ENCODE data around the gene TRPV3.
"Not testable (repeated sequence)": the region's sequence is repeated elsewhere in the genome, so short reads cannot be mapped to it uniquely, and the experiment has no call there.

TRPV3 gene

DNA sequence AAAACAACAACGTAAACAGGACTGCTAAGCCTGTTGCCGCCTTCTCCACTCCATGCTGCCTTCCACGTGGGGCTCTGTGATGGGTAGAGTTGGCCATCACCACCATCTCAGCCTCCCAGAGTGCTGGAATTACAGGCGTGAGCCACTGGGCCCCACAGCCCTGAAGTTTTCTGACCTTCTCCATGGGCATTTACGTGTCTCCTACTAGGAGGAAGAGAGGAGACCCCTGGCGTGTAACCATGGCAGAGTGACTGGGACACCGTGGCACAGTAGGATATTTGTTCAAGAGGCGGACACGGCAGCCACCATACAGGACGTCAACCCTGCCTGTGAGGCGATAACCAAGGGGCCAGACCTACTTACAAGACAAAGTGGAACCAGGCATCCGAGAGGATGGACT lies 31.1 kb downstream of the TRPV3 start:
- no peak for DNase-seq (ENCODE audit: low read depth in 2 of 2)

DNA sequence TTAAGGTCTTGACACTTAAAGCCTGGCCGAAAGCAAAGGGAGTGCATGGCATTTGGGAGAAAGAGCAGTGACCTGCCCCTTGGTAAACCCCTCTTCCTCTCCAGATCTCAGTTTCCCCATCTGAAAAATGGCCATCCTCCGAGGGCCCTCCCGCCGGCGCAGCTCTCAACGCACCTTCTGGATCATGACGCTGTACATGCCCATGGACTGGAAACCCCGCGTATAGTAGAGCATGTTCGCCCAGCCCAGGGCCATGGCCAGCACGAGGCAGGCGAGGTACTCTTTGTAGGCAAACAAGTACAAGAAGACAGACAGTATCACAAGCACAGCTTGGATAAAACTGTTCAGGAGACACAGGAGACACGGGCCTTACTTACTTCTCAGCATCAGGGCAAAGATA lies 33.6 kb downstream of the TRPV3 start:
- DNase-seq (ENCODE audit: low read depth in 2 of 2): no peak

DNA sequence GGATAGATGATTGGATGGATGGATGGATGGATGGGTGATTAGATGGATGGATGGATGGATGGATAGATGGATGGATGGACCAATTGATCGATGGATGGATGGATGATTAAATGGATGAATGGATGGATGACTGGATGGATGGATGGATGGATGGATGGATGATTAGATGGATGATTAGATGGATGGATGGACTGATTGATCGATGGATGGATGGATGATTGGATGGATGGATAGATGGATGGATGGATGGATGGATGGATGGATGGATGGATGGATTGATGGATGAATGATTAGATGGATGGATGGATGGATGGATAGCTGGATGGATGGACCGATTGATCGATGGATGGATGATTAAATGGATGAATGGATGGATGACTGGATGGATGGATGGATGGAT lies 38.1 kb downstream of the TRPV3 start:
- DNase-seq (ENCODE audit: low read depth in 2 of 2): not testable (repeated sequence)

DNA sequence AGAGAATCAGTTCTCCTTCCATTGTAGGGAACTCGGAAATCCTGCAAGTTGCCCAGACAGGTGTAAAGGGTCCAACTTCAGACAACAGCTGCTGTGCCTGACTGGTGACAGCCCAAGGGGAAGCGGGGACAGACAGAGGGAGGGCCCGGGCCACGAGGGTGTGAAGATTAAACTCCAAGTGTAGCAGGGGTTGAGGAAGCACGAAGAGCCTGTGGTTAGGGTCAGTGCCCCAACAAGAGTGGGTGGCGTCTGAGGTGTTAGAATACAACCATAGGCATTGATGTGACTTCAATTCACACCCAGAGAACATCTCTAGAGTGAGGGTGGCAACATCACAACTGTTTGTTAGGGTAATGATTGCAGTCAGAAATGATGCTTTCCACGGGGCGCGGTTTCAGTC lies 42.7 kb downstream of the TRPV3 start:
- no peak for DNase-seq (ENCODE audit: low read depth in 2 of 2)

DNA sequence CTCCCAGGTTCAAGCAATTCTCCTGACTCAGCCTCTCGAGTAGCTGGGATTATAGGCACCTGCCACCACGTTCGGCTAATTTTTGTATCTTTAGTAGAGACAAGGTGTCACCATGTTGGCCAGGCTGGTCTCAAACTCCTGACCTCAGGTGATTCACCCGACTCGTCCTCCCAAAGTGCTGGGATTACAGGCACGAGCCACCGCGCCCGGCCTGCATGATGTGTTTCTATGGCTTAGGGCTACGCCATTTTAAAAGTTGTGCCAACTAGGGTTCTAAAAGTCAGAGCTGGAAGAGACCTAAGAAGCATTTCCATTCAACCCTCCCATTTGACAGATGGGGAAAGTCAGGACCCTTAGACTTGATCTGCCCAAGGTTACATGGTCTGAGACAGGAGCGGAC lies 43.4 kb downstream of the TRPV3 start:
- DNase-seq (ENCODE audit: low read depth in 2 of 2): not testable (repeated sequence)

DNA sequence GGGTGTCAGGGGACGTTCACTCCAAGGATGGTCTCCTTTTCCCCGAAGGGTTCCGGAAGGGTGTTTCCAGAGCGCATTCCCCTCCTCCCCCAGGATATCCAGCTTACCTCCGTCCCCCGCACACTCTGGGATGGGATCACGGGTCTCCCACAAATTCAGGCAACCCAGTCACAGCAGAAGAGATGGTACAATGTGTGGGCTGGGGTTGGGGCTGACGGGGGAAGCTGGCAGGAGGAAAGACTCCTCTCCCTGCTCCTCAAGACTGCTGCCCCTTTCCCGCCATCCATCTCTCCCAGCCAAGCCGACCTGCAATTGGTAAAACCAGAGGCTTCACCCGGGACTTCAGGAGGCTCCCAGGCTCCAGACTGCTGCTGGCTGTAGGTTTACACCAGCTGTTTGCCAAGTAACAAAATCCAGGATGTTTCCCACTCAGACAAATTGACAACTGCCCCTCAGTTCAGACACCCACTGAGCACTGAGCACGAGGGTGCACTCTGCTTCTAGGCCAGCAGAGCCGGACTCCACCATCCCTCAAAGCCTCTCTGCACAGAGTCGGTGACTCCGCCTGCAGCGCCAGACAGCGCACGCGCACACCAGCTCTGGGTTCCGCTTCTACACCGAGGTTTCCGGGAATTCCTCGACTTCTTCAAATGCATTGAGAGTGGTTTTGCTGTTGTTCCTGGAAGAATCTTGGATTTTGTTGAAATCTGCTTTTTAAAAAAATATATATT lies 44.1 kb downstream of the TRPV3 start:
- no peak for DNase-seq (ENCODE audit: low read depth in 2 of 2)

DNA sequence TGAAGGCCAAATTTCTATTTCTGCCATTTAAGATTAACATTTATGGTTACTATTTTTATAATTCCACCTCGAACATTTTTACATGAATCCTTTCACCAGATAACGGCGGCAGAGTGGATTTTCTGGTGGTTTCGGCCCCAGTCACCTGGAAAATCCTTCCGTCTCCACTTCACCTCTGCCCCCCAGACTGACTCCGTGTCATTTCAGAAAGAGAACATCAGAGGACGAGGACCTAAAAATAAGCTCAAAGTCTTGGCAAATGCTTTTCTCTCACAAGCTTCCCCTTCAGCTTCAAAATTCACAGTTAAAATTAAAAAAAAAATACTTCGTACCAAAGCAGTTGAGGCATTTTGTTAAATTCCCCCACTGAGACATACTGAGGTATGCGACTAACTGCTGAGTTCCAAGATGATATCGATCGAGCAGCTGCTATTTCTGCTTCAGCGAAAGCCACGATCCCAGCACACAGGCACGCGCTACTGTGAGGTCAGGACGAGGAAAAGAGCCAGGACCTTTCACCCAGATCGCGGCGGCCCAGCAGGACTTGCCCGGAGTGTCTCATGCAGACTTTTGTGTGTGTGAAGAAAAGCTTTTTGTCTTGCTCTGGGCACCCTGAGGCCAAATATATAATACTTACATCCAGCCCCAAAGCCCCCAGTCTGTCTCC lies 45.0 kb downstream of the TRPV3 start:
- no peak for DNase-seq (ENCODE audit: low read depth in 2 of 2)

DNA sequence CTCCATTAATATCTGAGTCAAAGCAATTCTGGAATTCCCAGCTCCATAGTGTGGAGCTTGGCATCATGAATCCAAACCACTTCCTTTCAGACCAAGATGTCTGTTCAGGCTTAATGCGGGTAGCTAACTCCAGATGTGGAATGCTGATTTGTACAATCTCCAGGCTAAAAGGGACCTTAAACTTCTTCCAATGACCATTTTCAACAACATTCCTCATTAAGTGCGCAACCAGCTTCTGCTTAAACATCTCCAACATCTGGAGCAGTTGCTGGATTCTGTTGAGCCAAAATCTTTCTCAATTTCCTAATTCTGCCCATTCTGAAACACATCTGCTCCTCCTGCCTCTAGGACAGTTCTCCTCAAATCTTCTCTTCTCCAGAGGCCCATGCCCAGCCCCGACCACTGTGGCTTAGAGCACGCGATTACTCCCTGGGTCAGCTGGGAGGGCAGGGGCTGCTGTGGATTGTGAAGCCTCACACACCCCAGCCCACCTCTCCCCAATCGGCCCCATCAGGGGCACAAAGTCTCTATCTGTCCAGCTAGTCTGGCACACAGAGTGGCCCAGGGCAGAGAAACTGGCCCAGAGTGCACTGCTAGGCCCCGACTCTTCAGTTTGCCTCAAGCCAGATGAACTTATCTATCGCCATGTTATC lies 45.6 kb downstream of the TRPV3 start:
- DNase-seq (ENCODE audit: low read depth in 2 of 2): no peak

DNA sequence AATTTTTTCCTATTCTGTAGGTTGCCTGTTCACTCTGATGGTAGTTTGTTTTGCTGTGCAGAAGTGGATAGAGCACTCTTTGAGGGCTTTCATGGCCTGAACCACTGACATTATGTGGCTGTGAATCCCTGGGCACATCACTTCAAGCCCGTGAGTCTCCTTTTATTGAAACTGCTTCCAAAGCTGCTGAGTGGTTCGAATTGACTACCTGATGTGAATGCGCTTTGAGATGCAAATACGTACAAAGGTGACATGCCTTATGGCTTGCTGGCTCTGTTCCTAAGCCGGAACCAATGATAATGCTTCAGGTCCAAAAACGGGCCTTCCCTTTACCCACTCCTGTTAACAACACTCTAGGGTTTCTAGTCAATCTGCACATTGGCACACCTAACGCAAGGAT lies 47.5 kb downstream of the TRPV3 start:
- no peak for DNase-seq (ENCODE audit: low read depth in 2 of 2)

DNA sequence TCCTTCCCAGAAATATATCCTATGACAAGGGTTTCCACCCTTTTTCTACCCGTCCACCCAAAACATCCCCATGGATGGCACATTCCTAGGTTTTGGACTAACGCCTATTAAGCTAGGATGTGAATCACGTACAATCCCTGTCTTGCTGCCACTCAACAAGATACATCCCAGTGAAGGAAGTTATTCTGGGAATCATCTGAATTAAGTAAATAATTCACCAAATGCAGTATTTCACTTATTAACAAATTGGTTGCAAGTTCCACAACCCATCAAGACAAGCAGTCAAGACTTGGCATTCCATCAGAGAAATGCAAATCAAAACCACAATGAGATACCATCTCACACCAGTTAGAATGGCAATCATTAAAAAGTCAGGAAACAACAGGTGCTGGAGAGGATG lies 49.7 kb downstream of the TRPV3 start:
- no peak for DNase-seq (ENCODE audit: low read depth in 2 of 2)

DNA sequence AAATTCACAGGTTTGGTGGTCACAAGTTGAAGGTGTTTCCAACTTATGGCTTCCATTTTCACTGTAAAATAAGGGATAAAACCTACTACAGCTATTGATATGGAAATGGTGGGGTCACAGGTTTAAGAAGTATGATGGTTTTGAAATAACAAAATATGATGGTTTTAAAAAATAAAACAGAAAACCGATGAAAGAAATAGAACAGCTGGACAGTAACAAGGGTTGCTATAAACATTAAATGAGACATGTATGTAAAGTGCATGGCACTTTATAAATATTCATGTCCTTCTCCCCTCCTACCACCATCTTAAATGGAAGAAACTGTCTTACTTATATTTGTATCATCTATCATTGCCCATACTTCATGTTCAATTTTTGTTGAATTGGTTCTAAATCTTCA lies 50.5 kb downstream of the TRPV3 start:
- no peak for DNase-seq (ENCODE audit: low read depth in 2 of 2)

DNA sequence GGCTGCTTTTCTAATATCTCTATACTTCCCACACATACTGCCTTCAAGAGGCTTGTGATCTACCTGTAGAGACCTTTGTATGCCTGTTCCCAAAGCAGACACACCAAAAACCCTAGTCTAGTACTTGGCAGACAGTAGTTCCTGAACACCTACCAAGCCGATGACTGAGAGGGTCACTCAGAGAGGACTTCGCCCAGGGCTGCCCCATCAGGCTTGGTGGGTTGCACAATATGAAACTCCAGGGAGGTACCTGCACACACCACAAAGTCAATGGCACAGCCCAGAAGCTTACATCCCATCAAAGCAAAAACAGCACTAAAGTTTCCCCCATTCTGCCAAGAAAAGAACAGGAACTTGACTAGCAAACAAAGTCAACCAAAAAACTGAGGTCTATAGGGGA lies 51.6 kb downstream of the TRPV3 start:
- no peak for DNase-seq (ENCODE audit: low read depth in 2 of 2)

DNA sequence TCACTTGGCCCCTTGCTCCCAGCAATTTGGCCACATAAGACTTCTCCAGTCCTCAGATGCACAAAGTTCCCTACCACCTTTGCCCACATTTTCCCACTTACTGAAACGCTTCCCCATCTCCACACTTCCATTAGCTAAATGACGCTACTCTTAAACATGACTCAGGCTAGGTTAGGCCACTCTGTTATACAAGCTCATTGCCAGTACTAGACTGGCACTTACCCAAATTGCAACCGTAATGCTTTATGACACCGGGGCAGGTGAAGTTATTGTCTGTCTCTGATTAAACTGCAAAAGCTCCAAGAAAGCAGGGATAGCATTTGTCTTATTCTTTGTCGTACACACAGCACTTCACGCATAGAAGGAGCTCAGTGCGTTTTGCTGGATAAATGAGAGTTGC lies 52.6 kb downstream of the TRPV3 start:
- no peak for DNase-seq (ENCODE audit: low read depth in 2 of 2)

DNA sequence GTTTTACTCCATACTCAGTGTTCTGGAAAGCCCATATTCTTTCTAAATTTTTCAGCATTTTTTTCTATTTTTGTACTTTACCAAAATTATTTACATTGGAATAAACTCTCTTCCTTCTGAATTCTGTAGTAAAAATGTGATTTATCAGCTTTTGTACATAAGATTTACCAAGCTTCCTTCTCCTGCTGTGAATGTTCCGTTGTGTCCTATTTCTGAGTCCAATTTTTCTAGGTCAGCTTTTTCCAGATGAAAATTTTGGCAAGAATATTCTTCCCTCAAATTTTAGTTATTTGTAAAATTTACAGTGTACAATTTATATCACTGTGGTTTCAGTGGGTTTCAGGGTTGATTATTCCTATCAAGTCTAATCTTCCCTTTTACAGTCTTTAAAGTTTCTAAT lies 54.3 kb downstream of the TRPV3 start:
- DNase-seq (ENCODE audit: low read depth in 2 of 2): no peak

DNA sequence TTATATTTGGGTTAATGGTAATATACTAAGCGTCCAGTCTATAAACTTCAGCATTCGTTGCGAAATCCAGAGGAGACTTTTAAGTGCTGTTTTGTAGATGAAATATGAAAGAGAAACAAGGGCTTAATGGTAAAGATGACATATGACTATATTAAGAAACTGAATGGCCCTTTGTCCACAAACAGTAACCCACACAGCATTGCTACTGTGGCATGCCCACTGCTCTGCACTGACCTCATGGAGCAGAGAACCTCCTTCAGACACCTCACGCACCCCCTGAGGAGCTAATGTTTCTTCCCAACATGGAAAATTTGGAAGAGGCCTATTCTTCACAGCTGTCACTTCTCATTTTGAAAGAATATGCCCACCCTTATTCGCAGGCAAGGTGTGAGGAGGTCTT lies 55.1 kb downstream of the TRPV3 start:
- no peak for DNase-seq (ENCODE audit: low read depth in 2 of 2)

DNA sequence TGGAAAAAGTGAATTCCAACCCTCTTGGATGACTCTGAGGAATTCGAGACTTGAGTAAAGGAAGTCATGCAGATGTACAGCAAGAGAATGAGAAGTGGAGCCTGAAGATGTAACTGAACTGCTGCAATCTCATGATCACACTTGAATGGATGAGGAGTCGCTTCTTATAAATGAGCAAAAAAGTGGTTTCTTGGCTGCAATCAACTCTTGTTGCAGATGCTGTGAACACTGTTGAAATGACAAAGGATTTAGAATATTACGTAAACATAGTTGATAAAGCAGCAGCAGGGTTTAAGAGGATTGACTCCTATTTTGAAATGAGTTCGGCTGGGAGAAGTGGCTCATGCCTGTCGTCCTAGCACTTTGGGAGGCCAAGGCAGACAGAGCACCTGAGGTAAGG lies 56.3 kb downstream of the TRPV3 start:
- no peak for DNase-seq (ENCODE audit: low read depth in 2 of 2)

DNA sequence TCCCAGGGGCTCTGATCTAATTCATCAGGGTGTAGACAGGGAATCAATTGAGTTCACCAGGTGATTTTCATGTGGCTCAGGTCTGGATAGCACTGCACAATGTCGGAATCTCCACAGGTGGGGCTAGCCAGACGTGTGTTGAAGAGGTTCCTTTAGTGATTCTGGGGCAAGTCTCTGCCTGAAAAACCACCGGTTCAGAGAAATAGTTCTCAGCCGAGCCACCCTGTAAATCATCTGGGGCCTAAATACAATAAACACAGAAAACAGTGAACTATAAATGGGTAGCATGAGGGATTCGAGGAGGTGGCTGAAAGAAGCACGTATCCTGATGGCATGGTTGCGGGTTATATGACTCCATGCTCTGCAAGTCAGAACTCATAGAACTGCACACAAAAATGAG lies 60.5 kb downstream of the TRPV3 start:
- DNase-seq (ENCODE audit: low read depth in 2 of 2): no peak

DNA sequence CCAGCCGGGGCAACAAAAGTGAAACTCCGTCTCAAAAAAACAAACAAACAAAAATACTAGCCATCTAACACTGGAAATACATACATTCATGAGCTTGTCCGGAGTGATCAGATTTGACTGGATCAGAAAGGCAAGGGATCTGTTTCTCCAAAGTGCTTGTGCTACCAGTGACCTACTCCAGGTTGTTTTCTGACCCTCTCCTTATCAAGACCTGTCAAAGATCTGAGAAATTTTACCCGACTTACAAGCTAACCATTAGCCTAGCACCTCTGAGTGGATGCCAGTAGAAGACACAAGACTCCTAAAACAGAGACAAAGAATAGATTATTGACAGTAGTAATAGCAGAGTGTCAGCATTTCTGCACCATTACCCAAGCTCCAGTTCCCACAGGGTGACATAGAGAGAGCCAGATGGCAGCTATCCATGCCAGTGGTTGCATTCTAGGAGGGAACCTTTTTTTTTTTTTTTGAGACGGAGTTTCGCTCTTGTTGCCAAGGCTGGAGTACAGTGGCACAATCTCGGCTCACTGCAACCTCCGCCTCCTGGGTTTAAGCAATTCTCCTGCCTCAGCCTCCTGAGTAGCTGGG lies 72.0 kb downstream of the TRPV3 start:
- DNase-seq (ENCODE audit: low read depth in 2 of 2): no peak

DNA sequence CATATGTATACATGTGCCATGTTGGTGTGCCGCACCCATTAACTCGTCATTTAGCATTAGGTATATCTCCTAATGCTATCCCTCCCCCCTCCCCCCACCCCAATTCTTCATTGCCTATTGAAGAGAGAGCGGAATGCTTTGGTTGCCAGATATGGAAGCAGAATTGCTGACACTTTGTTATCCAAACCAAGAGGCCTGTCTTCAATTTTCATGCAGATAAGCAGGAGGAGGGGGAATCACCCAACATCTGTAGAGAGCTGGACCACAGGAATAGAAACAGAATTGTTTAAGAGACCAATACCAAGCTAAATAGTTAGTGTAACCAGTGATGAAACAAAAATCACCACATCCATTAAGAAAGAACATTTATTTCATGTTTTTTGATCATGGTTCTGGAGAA lies 74.8 kb downstream of the TRPV3 start:
- DNase-seq (ENCODE audit: low read depth in 2 of 2): no peak

DNA sequence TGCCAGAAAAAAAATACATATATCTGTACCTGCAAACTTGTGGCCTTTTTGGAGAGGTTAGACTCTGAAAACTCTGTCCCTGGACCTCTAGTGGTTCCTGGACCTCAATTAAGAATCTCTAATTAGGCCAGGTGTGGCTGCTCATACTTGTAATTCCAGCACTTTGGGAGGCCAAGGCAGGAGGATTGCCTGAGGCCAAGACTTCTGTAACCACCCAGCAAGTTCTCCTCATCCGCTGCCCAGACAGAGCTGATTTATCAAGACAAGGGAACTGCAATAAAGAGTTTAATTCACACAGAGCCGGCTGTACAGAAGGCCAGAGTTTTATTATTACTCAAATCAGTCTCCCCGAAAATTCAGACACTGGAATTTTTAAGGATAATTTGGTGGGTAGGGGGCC lies 77.6 kb downstream of the TRPV3 start:
- no peak for DNase-seq (ENCODE audit: low read depth in 2 of 2)

DNA sequence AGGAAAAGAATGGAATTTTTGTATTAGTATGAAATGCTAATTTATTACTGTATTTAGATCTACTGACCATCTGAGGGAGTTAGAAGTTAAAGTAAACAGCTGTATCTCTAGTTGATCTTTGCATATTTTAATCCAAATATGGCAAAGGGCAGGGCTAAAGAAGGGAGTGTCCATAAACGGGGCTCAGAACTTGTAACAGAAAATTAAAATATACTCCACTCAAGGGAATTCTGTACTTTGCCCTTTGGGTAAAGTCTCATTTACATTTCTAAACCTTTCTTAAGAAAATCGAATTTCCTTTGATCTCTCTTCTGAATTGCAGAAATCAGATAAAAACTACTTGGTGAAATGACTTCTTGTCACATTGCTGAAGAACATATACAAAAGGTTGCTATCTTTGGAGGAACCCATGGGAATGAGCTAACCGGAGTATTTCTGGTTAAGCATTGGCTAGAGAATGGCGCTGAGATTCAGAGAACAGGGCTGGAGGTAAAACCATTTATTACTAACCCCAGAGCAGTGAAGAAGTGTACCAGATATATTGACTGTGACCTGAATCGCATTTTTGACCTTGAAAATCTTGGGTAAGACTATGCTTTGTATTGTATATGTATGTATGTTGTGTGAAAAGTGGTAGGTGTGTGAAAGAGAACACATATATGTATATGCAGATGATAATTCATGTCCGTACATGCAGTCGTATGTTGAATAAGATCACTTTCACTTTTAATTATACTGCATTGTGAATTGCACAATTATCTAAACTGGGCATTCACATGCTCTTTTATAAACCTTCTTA lies 81.6 kb downstream of the TRPV3 start, which contains the start of gene ASPA:
ASPA (plus strand) TSS at position 186 of the 799 bp plus-strand sequence; CDS start at position 349, 163 bp downstream.
- DNase-seq (ENCODE audit: low read depth in 2 of 2): no peak

DNA sequence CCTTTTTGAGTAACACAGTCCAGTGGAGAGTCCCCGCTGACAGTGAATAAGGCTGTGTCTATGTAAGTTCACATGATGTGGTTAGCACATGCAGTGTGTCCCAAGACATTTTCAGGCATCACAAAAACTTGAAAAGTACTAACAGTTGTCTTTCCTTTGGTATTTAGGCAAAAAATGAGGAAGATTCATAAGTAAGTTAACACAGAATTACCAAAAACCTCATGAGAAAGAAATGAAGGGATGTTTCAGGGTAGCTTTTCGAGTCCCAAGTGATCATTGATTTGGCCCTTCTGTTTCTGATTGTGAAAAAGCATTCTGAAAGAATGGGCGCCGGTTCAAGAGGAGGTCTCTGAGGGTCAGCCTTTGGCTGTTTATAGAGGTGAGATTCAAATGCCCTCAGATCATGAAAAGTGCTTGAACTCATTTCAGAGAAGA lies 82.3 kb downstream of the TRPV3 start:
- no peak for DNase-seq (ENCODE audit: low read depth in 2 of 2)
